Stimulated activated CD4-positive, alpha-beta T cell treated with anti-CD3 and anti-CD28 coated beads, Interleukin-4, amount 100 ng/mL, for 4 hours (primary cell): ENCODE measurements around the gene RIN1.

Experiments used
- DNase-seq, 2 experiments: peaks; one replicate each; pipeline ENCODE4 v3.0.0-alpha.2; 2020

Gene RIN1

DNA sequence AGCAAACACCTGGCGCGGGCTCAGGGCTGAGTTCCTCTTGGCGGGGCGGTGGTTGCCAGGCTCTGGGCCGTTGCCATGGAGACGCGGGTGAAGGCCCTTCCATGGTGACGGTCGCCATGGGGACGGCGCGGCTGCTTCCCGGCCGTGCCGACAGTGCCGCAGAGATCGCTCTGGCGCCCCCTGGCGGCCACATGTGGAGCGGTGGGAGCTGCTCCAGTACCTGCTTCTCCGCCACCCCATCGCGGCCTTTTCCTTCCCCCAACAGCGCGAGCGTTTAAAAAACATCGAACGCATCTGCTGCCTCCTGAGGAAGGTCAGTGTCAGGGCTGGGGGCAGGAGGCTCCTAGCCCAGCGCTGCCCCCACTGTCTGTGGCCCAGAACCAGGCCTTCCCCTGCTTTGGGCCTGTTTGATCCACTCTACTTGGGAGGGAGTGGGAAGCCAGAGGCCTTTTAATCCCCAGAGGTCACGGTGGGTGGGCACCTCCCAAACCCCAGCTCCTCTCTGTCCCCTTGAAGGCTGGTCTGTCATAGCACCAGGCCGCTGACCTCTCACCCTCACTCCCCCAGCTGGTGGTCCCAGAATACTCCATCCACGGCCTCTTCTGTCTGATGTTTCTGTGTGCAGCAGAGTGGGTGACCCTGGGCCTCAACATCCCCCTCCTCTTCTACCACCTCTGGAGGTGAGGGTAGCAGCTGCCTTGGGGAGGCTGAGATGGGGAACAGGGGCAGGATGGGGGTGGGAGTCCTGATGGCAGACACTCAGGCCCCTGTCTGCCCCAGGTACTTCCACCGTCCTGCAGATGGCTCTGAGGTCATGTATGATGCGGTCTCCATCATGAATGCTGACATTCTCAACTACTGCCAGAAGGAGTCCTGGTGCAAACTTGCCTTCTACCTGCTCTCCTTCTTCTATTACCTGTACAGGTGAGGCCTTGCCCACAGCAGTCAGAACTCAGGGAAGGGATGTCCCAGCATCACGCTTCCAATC, 53.5 kb downstream of the RIN1 start:
- peak; percentile 96 to 99 for DNase-seq
